MM.1S (cell line): ENCODE measurements around the gene REX1BD.
A peak's percentile ranks its signal among the peaks of the same experiment; 100 is the strongest.

Source experiments
- DNase-seq: peaks from one replicate; pipeline ENCODE4 v3.0.0-alpha.2; 2015
- H2AFZ ChIP-seq: fragments of 300-600 bp; sonication (generic); 2 replicates; pipeline ENCODE4 v1.6.0; 2016; ENCODE audit warnings: antibody characterized with exemption, low read length
- H3F3A ChIP-seq: fragments of 300-600 bp; sonication (generic); 2 replicates; pipeline ENCODE4 v1.6.1; 2016; ENCODE audit warnings: mild to moderate bottlenecking, antibody characterized with exemption, low read length, moderate library complexity, mixed read lengths; ENCODE audit not compliant: insufficient read depth
- H3K27ac ChIP-seq: fragments of 300-600 bp; sonication (generic); 2 replicates; pipeline ENCODE4 v1.5.1; 2016; ENCODE audit warnings: mild to moderate bottlenecking, low read length
- H3K27me3 ChIP-seq: fragments of 300-600 bp; sonication (generic); replicated peaks from 2 replicates; pipeline ENCODE4 v1.6.0; 2016; ENCODE audit warnings: low read length; ENCODE audit not compliant: insufficient read depth
- H3K36me3 ChIP-seq: fragments of 300-600 bp; sonication (generic); replicated peaks from 2 replicates; pipeline ENCODE4 v1.6.1; 2016; ENCODE audit warnings: mild to moderate bottlenecking, low read length, mixed read lengths; ENCODE audit not compliant: insufficient read depth
- H3K4me1 ChIP-seq: fragments of 300-600 bp; sonication (generic); 2 replicates; pipeline ENCODE4 v1.6.1; 2016; ENCODE audit warnings: low read length, mixed read lengths
- H3K4me2 ChIP-seq: fragments of 300-600 bp; sonication (generic); 2 replicates; pipeline ENCODE4 v1.6.0; 2016; ENCODE audit warnings: low read depth, low read length
- H3K4me3 ChIP-seq: fragments of 300-600 bp; sonication (generic); 2 replicates; pipeline ENCODE4 v1.5.1; 2016; ENCODE audit warnings: low read length, mixed read lengths
- H3K79me2 ChIP-seq: fragments of 300-600 bp; sonication (generic); 2 replicates; pipeline ENCODE4 v1.6.1; 2016; ENCODE audit warnings: mixed run types, low read length, mixed read lengths
- H3K9ac ChIP-seq: fragments of 300-600 bp; sonication (generic); 2 replicates; pipeline ENCODE4 v1.6.1; 2016; ENCODE audit warnings: low read length, mixed read lengths
- H3K9me2 ChIP-seq: fragments of 300-600 bp; sonication (generic); replicated peaks from 2 replicates; pipeline ENCODE4 v1.6.1; 2016; ENCODE audit warnings: mild to moderate bottlenecking, low read length, mixed read lengths; ENCODE audit not compliant: insufficient read depth
- H3K9me3 ChIP-seq: fragments of 300-600 bp; sonication (generic); replicated peaks from 2 replicates; pipeline ENCODE4 v1.6.1; 2016; ENCODE audit warnings: mild to moderate bottlenecking, low read length, mixed read lengths; ENCODE audit not compliant: insufficient read depth
- H4K20me1 ChIP-seq: fragments of 300-600 bp; sonication (generic); 2 replicates; pipeline ENCODE4 v1.6.1; 2016; ENCODE audit warnings: mild to moderate bottlenecking, low read length, moderate library complexity, mixed read lengths; ENCODE audit not compliant: insufficient read depth
- CTCF ChIP-seq: fragments of 300-600 bp; sonication (generic); IDR thresholded peaks from 2 replicates; pipeline ENCODE4 v1.5.1; 2016; ENCODE audit warnings: antibody characterized with exemption, low read length, mixed read lengths
- EZH2 ChIP-seq: fragments of 300-600 bp; sonication (generic); optimal IDR thresholded peaks from 2 replicates; pipeline ENCODE3; 2017; ENCODE audit warnings: low read depth, mild to moderate bottlenecking, antibody characterized with exemption, low read length, mixed read lengths
- EZH2phosphoT487 ChIP-seq: fragments of 300-600 bp; sonication (generic); IDR thresholded peaks from 2 replicates; pipeline ENCODE4 v1.6.1; 2018; ENCODE audit warnings: antibody characterized with exemption, low read length

REX1BD gene

GRCh38 chr19:18543814-18544475 lies 44.7 kb upstream of the REX1BD start:
- DNase-seq, result peak; percentile 94
- no peaks in the 10 kb centered on the region for H3F3A ChIP-seq
- H3K4me1 ChIP-seq, result peaks cover 7% of the 10 kb centered on the region
- no peaks in the 10 kb centered on the region for H3K27me3 ChIP-seq
- peak overlapping the region; percentile 85 for H3K4me2 ChIP-seq
- TF ChIP-seq CTCF, result peak; percentile 41; the same call in 1 of the 2 replicates
- TF ChIP-seq EZH2, result no peak
- H3K27ac ChIP-seq, result peak overlapping the region; percentile 61; the same call in 1 of the 2 replicates
- H3K36me3 ChIP-seq, result no peaks in the 10 kb centered on the region
- H4K20me1 ChIP-seq, result no peaks in the 10 kb centered on the region
- H2AFZ ChIP-seq, result peak overlapping the region; percentile 91
- H3K9me3 ChIP-seq, result no peaks in the 10 kb centered on the region
- peak overlapping the region; percentile 66 for H3K4me3 ChIP-seq
- H3K79me2 ChIP-seq, result peaks cover 8% of the 10 kb centered on the region; the same call in 1 of the 2 replicates
- H3K9me2 ChIP-seq, result no peaks in the 10 kb centered on the region
- peak overlapping the region; percentile 74 for H3K9ac ChIP-seq

GRCh38 chr19:18551631-18552030 lies 37.0 kb upstream of the REX1BD start:
- no peak overlapping the region for H3K27ac ChIP-seq
- H3K9me2 ChIP-seq, result no peaks in the 10 kb centered on the region
- H3K79me2 ChIP-seq, result no peaks in the 10 kb centered on the region
- H3K9ac ChIP-seq, result no peak overlapping the region
- no peak overlapping the region for H2AFZ ChIP-seq
- no peak for TF ChIP-seq EZH2
- TF ChIP-seq EZH2phosphoT487, result no peak
- no peak for TF ChIP-seq CTCF
- no peak overlapping the region for H3K4me3 ChIP-seq
- H3K4me2 ChIP-seq, result no peak overlapping the region
- H3K9me3 ChIP-seq, result no peaks in the 10 kb centered on the region
- H3K27me3 ChIP-seq, result no peaks in the 10 kb centered on the region
- no peaks in the 10 kb centered on the region for H3K36me3 ChIP-seq
- DNase-seq, result no peak
- no peaks in the 10 kb centered on the region for H3F3A ChIP-seq
- H4K20me1 ChIP-seq, result no peaks in the 10 kb centered on the region
- no peaks in the 10 kb centered on the region for H3K4me1 ChIP-seq

GRCh38 chr19:18557411-18558201 lies 31.0 kb upstream of the REX1BD start, which contains the start of gene KXD1:
KXD1 (plus strand) TSS chr19:18557870; CDS start chr19:18562057, 4,187 bp downstream.
- Histone ChIP-seq H3K27me3 (no peaks in the 10 kb centered on the region), H3K4me2 (peak within 1 kb of the TSS; percentile 60), H3K36me3 (no peaks in the 10 kb centered on the region), H3K9me3 (no peaks in the 10 kb centered on the region), H3F3A (peaks cover 15% of the 10 kb centered on the region), H3K9me2 (no peaks in the 10 kb centered on the region), H3K9ac (peak within 1 kb of the TSS; percentile 96), H3K4me3 (peak within 1 kb of the TSS; percentile 99), H3K27ac (peak within 1 kb of the TSS; percentile 59), H2AFZ (peak within 1 kb of the TSS; percentile 77), H4K20me1 (no peaks in the 10 kb centered on the region), H3K79me2 (peaks cover 31% of the 10 kb centered on the region), H3K4me1 (0 out of 2 replicates have a peak, but pooled peaks cover 3% of the 10 kb centered on the region)
- peak; percentile 100 for DNase-seq
- TF ChIP-seq CTCF (no peak), EZH2phosphoT487 (no peak), EZH2 (no peak)
